H1 (cell line): ENCODE data around the gene ELOVL4. TPM values are rescaled to one million over a fixed set of nuclear protein-coding genes. Genes with fewer than 3 reads are reported as not detected.

Source experiments
- CTCF ChIA-PET: fragments of 300-600 bp; sonication (Branson Sonifier 250); formaldehyde crosslinking; loops from one replicate; lab custom pipeline; 2021; ENCODE audit not compliant: partially characterized antibody; lab: Charles Lee
- POLR2A ChIA-PET: fragments of 300-600 bp; sonication (Branson Sonifier 250); formaldehyde crosslinking; loops from one replicate; lab custom pipeline; 2021; ENCODE audit warnings: inconsistent platforms; ENCODE audit not compliant: partially characterized antibody; lab: Charles Lee
- DNase-seq, 2 experiments: peaks; one replicate each; pipeline versions ENCODE4 v3.0.0 to v3.0.0-alpha.2; 2010 to 2022; ENCODE audit warnings: low spot score in 2 of 2, low read depth in 1 of 2, mixed read lengths in 1 of 2
- FAIRE-seq: peaks from 2 replicates; lab custom pipeline; 2011; peaks lifted over from hg19 to GRCh38; lab: Jason Lieb, UNC
- H2AFZ ChIP-seq: 2 replicates; pipeline ENCODE4 v1.8.1; 2012; ENCODE audit warnings: low read length, inconsistent platforms
- H2AK5ac ChIP-seq: 2 replicates; pipeline ENCODE4 v1.6.1; 2013; ENCODE audit warnings: low read depth, low read length
- H2BK120ac ChIP-seq: replicated peaks from 2 replicates; pipeline ENCODE3; 2013; ENCODE audit warnings: low read depth, low read length, inconsistent platforms
- H2BK12ac ChIP-seq: 2 replicates; pipeline ENCODE4 v1.6.1; 2013; ENCODE audit warnings: low read depth, low read length
- H2BK15ac ChIP-seq: 2 replicates; pipeline ENCODE4 v1.6.1; 2013; ENCODE audit warnings: low read length
- H2BK20ac ChIP-seq: 2 replicates; pipeline ENCODE4 v1.6.1; 2013; ENCODE audit warnings: low read length
- H2BK5ac ChIP-seq: 2 replicates; pipeline ENCODE4 v1.6.1; 2013; ENCODE audit warnings: low read depth, low read length
- H3K14ac ChIP-seq: 2 replicates; pipeline ENCODE4 v1.6.1; 2013; ENCODE audit warnings: inconsistent platforms; ENCODE audit not compliant: insufficient read length
- H3K18ac ChIP-seq: 2 replicates; pipeline ENCODE4 v1.6.1; 2013; ENCODE audit warnings: low read length; ENCODE audit errors: extremely low read depth
- H3K23ac ChIP-seq: 2 replicates; pipeline ENCODE4 v1.6.1; 2013; ENCODE audit warnings: inconsistent platforms; ENCODE audit not compliant: insufficient read length
- H3K23me2 ChIP-seq: 2 replicates; pipeline ENCODE4 v1.6.1; 2013; ENCODE audit warnings: low read depth, low read length
- H3K27ac ChIP-seq: 2 replicates; pipeline ENCODE4 v1.6.1; 2011; ENCODE audit warnings: low read depth, low read length, inconsistent platforms
- H3K27me3 ChIP-seq, 4 experiments: replicated peaks in 1 of 4; 1 replicate in 1 of 4; 2 replicates in 3 of 4; pipeline versions ENCODE4 v1.6.1 to v1.8.1; 2011 to 2013; ENCODE audit warnings: low read length in 3 of 4, mild to moderate bottlenecking in 3 of 4, inconsistent platforms in 2 of 4, mixed read lengths in 2 of 4, moderate library complexity in 1 of 4; ENCODE audit not compliant: control insufficient read depth in 3 of 4, insufficient read depth in 3 of 4; ENCODE audit errors: extremely low read depth in 1 of 4
- H3K36me3 ChIP-seq, 4 experiments: 2 replicates each; pipeline versions ENCODE4 v1.6.1 to v1.8.1; 2011 to 2013; ENCODE audit warnings: mild to moderate bottlenecking in 4 of 4, low read length in 3 of 4, moderate library complexity in 2 of 4, control low read depth in 1 of 4, inconsistent platforms in 1 of 4; ENCODE audit not compliant: insufficient read depth in 4 of 4, control insufficient read depth in 2 of 4
- H3K4ac ChIP-seq: replicated peaks from 2 replicates; pipeline ENCODE3; 2013; ENCODE audit warnings: low read length, low read depth, mixed read lengths, inconsistent platforms; ENCODE audit not compliant: insufficient read length
- H3K4me1 ChIP-seq, 4 experiments: replicated peaks in 1 of 4; 1 replicate in 1 of 4; 2 replicates in 3 of 4; pipeline versions ENCODE4 v1.6.1 to v1.8.1; 2011 to 2013; ENCODE audit warnings: low read length in 3 of 4, inconsistent platforms in 2 of 4, mixed read lengths in 1 of 4; ENCODE audit not compliant: insufficient read depth in 4 of 4, control insufficient read depth in 3 of 4
- H3K4me2 ChIP-seq, 2 experiments: 2 replicates each; pipeline versions ENCODE4 v1.6.1 to v1.8.1; 2011 to 2013; ENCODE audit warnings: low read depth in 2 of 2, low read length in 2 of 2, control low read depth in 1 of 2, inconsistent platforms in 1 of 2, mild to moderate bottlenecking in 1 of 2; ENCODE audit not compliant: insufficient read depth in 1 of 2
- H3K4me3 ChIP-seq, 4 experiments: fragments of 200-600, 300-600 bp in 1 of 4; sonication (generic), shearing (Covaris generic), sonication (Bioruptor Twin) in 1 of 4; 2 replicates each; pipeline versions ENCODE4 v1.5.1 to v1.8.1; 2011 to 2016; ENCODE audit warnings: low read length in 4 of 4, low read depth in 3 of 4, control low read depth in 2 of 4, inconsistent platforms in 2 of 4, mild to moderate bottlenecking in 2 of 4, mixed read lengths in 1 of 4, moderate library complexity in 1 of 4; ENCODE audit not compliant: insufficient read depth in 2 of 4; ENCODE audit errors: extremely low read depth in 1 of 4
- H3K56ac ChIP-seq: replicated peaks from 2 replicates; pipeline ENCODE3; 2013; ENCODE audit warnings: low read depth, mild to moderate bottlenecking, mixed read lengths, low read length, inconsistent platforms; ENCODE audit not compliant: insufficient read length
- H3K79me1 ChIP-seq: 2 replicates; pipeline ENCODE4 v1.6.1; 2013; ENCODE audit warnings: low read depth, low read length, control low read depth
- H3K79me2 ChIP-seq, 2 experiments: 2 replicates each; pipeline versions ENCODE4 v1.6.1 to v1.8.1; 2012 to 2013; ENCODE audit warnings: low read length in 2 of 2, mild to moderate bottlenecking in 2 of 2, inconsistent platforms in 1 of 2; ENCODE audit not compliant: insufficient read depth in 2 of 2, control insufficient read depth in 1 of 2
- H3K9ac ChIP-seq, 4 experiments: replicated peaks in 1 of 4; 1 replicate in 1 of 4; 2 replicates in 3 of 4; pipeline versions ENCODE4 v1.6.1 to v1.8.1; 2011 to 2013; ENCODE audit warnings: low read depth in 3 of 4, low read length in 3 of 4, control low read depth in 2 of 4, mild to moderate bottlenecking in 2 of 4, moderate library complexity in 2 of 4, inconsistent platforms in 1 of 4; ENCODE audit errors: extremely low read depth in 1 of 4
- H3K9me3 ChIP-seq, 2 experiments: 2 replicates each; pipeline versions ENCODE4 v1.6.1 to v1.8.1; 2012 to 2013; ENCODE audit warnings: mild to moderate bottlenecking in 2 of 2, moderate library complexity in 2 of 2, control low read depth in 1 of 2, inconsistent platforms in 1 of 2, low read depth in 1 of 2, low read length in 1 of 2, mixed read lengths in 1 of 2; ENCODE audit not compliant: insufficient read depth in 2 of 2
- H4K20me1 ChIP-seq, 2 experiments: replicated peaks in 1 of 2; 2 replicates each; pipeline versions ENCODE3 to v1.8.1; 2011 to 2013; ENCODE audit warnings: inconsistent platforms in 2 of 2, low read length in 2 of 2, mild to moderate bottlenecking in 1 of 2; ENCODE audit not compliant: insufficient read depth in 2 of 2, control insufficient read depth in 1 of 2
- H4K5ac ChIP-seq: 2 replicates; pipeline ENCODE4 v1.6.1; 2013; ENCODE audit warnings: low read length, low read depth, mixed read lengths, inconsistent platforms; ENCODE audit not compliant: insufficient read length
- H4K8ac ChIP-seq: 2 replicates; pipeline ENCODE4 v1.8.0; 2013; ENCODE audit warnings: mild to moderate bottlenecking, moderate library complexity, low read length, inconsistent platforms; ENCODE audit not compliant: insufficient read depth; ENCODE audit errors: extremely low read depth
- H4K91ac ChIP-seq: replicated peaks from 2 replicates; pipeline ENCODE3; 2013; ENCODE audit warnings: low read length, mixed read lengths, inconsistent platforms; ENCODE audit not compliant: insufficient read length
- BRCA1 ChIP-seq: IDR thresholded peaks from 2 replicates; pipeline ENCODE4 v1.6.1; 2012; ENCODE audit warnings: low read depth, low read length, improper control_type of control experiment
- HDAC6 ChIP-seq: IDR thresholded peaks from one replicate; pipeline ENCODE4 v1.7.1; 2012; ENCODE audit warnings: low read depth, mild to moderate bottlenecking, inconsistent platforms, low read length, moderate library complexity
- JUND ChIP-seq: IDR thresholded peaks from 2 replicates; pipeline ENCODE4 v1.6.1; 2011; ENCODE audit warnings: mild to moderate bottlenecking, improper control_type of control experiment, low read length
- KDM1A ChIP-seq: fragments of 200-600, 300-600 bp; sonication (generic); IDR thresholded peaks from 2 replicates; pipeline ENCODE4 v1.7.1; 2016; ENCODE audit warnings: mild to moderate bottlenecking, low read length, borderline replicate concordance
- WGBS, 2 experiments: shearing (Covaris generic) in 1 of 2; methylation state at CpG; one replicate each; pipeline versions ENCODE4 v1.1.6 to v1.1.7; 2013 to 2015; ENCODE audit warnings: low lambda C conversion rate in 2 of 2, mixed read lengths in 2 of 2, inconsistent platforms in 1 of 2, low coverage in 1 of 2, missing lambda C conversion rate in 1 of 2; ENCODE audit not compliant: insufficient replicate concordance in 2 of 2, insufficient coverage in 1 of 2, insufficient read length in 1 of 2; ENCODE audit errors: extremely low coverage in 1 of 2, missing lambda C conversion rate in 1 of 2; 5-methylcytosine and 5-hydroxymethylcytosine counted together
- polyA plus RNA-seq, 7 experiments: library from polyadenylated mRNA; depleted of rRNA in 3 of 7; stranded (reverse) in 5 of 7; unstranded in 2 of 7; fragments of >200 nt in 5 of 7; fragments of 200-250 nt in 2 of 7; gene quantifications; 1 replicate in 5 of 7; 2 replicates in 1 of 7; 4 replicates in 1 of 7; pipeline versions ENCODE4 v1.2.1 to v1.2.3, GENCODE V29; 2011 to 2013; ENCODE audit warnings: missing spikeins in 2 of 7, mixed read lengths in 2 of 7
- total RNA-seq: library from RNA; stranded (reverse); fragmentation: NEBNext Ultra II Directional; extraction: Animal tissue kit (Norgen Biotek cat#: 25700); gene quantifications from 2 replicates; pipeline ENCODE4 v1.2.1, GENCODE V29; 2021

The ELOVL4 gene
- total and polyA plus RNA-seq, 2 of the 8 experiments (the other 6 are each of a cell fraction or from before 2014, with no cell fraction given) = 2.0 to 15.0 TPM

DNA sequence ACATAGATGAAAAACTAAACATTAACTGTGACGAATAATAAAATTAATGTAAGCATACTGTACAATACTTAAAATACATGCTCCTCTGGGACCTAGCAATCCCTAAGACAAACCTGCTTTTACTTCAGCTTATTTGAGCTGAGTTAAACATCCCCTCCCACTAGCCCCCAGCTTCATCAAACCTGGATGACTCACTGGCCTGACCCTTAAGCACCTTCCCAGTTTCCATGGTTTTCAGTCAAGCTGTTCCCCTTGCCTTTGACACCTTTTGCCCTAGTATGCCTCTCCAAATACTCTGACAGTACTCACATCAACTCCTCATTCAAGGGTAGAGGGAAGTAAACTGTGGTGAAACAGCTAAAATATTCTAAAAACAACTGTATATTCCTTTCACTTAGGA lies 4.2 kb downstream of the ELOVL4 start:
- 0 out of 2 replicates have a peak overlapping the region, but pooled peaks have one; percentile 16 for H3K27ac ChIP-seq

More for the DNA sequence above, 4.2 kb downstream of the ELOVL4 start:
- Histone ChIP-seq H3K56ac (no peak overlapping the region), H3K4ac (no peak overlapping the region), H4K91ac (no peak overlapping the region), H3K79me2 (peaks cover 0 to 34% of the 10 kb centered on the region in 2 experiments; a peak in 2 of 4 replicates)
- 100% methylated on average over 1 of the region's 1 CpG; no CpG with 5 or more reads in 1 of the 2 experiments for WGBS, 2 experiments
- TF ChIP-seq JUND = peak; percentile 72; the same call in 1 of the 2 replicates
- TF ChIP-seq KDM1A = no peak
- no peak for TF ChIP-seq HDAC6
- no peak for TF ChIP-seq BRCA1
- TF ChIP-seq, all 59 proteins: peak for 1
- H3K18ac ChIP-seq = 0 out of 2 replicates have a peak overlapping the region, but pooled peaks have one; percentile 28
- 0 out of 2 replicates have a peak overlapping the region, but pooled peaks have one; percentile 4 for H2AK5ac ChIP-seq
- no peak overlapping the region for H3K14ac ChIP-seq
- H3K23me2 ChIP-seq = peaks cover 13% of the 10 kb centered on the region
- H3K9me3 ChIP-seq = no peaks in the 10 kb centered on the region
- H3K4me1 ChIP-seq = peaks cover 4 to 16% (median 11%) of the 10 kb centered on the region in 4 experiments; a peak in 6 of 7 replicates
- H4K8ac ChIP-seq = no peak overlapping the region
- H3K9ac ChIP-seq = no peak overlapping the region
- DNase-seq (no peak), FAIRE-seq (no peak)
- H2BK15ac ChIP-seq = no peak overlapping the region
- ChIA-PET CTCF (interaction anchor here (1.0 to 2.1 kb wide), 7 partner anchors 29 to 229 kb away, joined by 3 to 6 read pairs (median 3); no protein-coding TSS in a partner anchor), POLR2A (interaction anchor here (1.6 kb wide), 1 partner anchor 61 kb away, joined by 5 read pairs; the partner anchor contains the start of gene TTK)
- no peaks in the 10 kb centered on the region; a peak in 1 of 7 replicates for H3K27me3 ChIP-seq
- H3K36me3 ChIP-seq = no peaks in the 10 kb centered on the region
- no peak overlapping the region for H2BK12ac ChIP-seq
- no peak overlapping the region for H2BK5ac ChIP-seq
- H3K23ac ChIP-seq = no peak overlapping the region
- H2AFZ ChIP-seq = no peak overlapping the region
- no peak overlapping the region for H4K5ac ChIP-seq
- no peak overlapping the region for H3K4me3 ChIP-seq
- peaks cover 0 to 4% of the 10 kb centered on the region in 2 experiments for H4K20me1 ChIP-seq
- H2BK20ac ChIP-seq = no peak overlapping the region
- no peaks in the 10 kb centered on the region; the same call in 1 of the 2 replicates for H3K79me1 ChIP-seq
- H3K4me2 ChIP-seq = no peak overlapping the region; a peak in 1 of 4 replicates
- no peak overlapping the region for H2BK120ac ChIP-seq
